RPMI7951 (cell line): ENCODE results near the gene DOCK4. TPM values are rescaled to one million over a fixed set of nuclear protein-coding genes. Genes with fewer than 3 reads are reported as not detected.
A peak's percentile ranks its signal among the peaks of the same experiment; 100 is the strongest.

ENCODE experiments used
- DNase-seq: peaks from one replicate; pipeline ENCODE4 v3.0.0-alpha.2; 2012; ENCODE audit warnings: low read depth
- total RNA-seq: library from RNA; depleted of rRNA; stranded (reverse); fragments of >200 nt; shearing (Covaris generic); gene quantifications from 2 replicates; pipeline ENCODE4 v1.2.3, GENCODE V29; 2014

The DOCK4 gene
- total RNA-seq, 1 experiment from 2014 or later, result 10.8 TPM

DNA sequence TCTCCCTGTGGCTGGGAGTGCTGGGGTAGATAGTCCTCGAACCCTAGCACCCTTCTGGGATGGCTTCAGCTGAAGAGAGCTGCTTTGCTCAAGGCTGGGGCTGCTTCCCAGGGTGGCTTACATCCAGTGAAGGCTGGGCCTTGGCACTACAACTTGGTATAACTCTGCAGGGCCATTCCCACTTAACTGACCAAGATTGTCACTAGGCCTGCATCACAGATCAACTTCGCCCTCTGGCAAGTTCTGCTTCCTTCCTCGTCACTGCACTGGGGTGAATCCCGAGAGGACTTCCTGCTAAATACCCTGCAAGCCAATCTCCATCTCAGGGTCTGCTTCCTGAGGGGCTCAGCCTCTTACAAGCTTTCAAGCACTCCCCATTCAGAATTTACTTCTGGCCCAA lies 195.2 kb downstream of the DOCK4 start:
- DNase-seq, result peak; percentile 24

DNA sequence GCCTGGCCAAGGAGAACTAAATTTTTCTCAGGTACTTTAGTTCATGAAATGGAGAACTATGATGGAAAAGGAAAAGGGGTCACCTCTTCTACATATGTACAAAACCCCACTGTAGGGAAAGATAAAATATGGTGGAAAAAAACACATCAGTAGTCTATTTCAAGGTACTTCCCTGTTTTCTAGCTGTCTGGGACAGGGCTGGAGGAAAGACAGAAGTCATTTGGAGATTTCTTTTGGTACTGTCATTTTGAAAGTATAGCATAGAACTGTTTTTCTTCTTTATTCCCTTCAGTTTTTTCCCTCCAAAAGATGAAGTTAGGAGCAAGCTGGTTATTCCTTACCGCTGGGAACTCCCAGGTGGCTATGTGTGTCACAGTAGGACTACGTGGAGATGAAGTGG lies 196.1 kb downstream of the DOCK4 start:
- no peak for DNase-seq

DNA sequence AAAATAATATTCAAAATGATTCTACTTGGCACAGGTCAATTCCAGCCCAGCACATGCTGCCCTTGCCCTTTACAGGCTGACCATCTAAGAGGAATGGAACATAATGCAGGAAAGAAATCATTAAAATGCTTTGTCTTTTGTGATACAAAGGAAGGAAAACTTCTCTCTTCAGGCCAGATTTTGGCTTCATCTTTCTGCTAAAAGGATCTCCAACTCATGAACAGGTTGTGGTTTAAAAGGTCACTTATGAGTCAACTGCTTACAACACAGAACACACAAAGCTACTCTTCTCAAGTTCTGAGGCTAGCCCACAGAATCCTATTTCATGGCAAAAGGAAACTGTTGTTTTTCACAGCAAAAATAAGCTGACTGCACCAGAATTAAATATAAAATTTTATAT lies 197.1 kb downstream of the DOCK4 start:
- peak; percentile 75 for DNase-seq

DNA sequence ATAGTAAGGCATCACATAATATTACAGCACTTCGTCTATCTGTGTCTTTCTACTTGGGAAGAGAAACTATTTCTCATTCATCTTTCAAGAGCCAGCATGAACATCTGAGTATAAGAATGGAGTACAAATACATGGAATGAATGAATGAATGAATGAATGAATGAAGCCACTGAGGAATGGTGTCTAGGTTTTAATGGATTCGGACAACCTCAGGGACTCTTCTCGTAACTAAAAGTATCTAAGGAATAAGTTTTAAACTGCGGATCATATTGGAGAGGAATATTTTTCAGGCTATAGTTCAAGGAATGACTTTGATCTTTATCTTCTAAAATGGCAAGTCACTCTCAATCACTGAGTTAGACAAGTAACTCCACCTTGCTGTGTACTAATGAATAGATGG lies 199.0 kb downstream of the DOCK4 start:
- no peak for DNase-seq

DNA sequence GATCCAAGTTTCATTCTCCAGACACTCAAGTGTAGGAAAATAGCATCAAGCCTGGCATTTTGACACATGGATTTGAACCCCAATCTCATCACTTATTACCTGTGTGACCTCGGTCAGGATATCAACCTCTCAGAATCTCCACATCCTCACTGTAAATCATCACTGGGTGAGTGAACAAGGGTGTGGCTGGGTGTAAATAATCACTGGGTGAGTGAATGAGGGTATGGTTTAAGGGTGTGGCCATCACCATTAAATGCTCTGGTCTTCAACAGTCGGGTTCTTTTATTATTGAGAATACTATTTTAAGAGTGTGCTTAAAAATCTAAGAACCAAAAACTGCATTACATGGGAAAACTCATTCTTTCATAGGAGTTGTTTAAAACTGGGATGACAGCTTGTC lies 200.1 kb downstream of the DOCK4 start:
- DNase-seq, result no peak

DNA sequence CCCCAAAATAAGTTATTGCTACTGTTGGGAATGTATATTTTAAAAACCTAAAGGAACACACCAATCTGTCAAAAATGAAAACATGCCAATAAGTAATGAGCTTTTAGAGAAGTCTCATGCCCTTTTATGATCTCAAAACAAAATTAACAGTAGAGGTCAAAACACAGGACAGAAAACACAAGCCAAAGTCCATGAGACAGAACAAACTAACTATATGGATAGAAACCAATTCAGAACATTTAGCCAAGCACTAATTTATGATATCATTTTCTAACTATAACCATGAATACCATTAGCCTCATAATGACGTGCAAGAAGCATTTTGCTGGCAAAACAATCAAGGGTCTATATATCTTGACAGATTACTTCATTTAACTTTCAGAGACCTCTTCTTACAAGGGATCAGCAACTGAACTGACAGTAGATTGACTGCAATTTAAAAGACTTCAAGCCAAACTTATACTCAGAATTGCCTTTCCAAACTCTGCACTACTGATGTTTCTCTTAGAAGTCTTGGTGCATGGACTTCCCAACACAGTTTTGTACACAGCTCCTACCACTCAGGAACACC lies 200.9 kb downstream of the DOCK4 start:
- no peak for DNase-seq

DNA sequence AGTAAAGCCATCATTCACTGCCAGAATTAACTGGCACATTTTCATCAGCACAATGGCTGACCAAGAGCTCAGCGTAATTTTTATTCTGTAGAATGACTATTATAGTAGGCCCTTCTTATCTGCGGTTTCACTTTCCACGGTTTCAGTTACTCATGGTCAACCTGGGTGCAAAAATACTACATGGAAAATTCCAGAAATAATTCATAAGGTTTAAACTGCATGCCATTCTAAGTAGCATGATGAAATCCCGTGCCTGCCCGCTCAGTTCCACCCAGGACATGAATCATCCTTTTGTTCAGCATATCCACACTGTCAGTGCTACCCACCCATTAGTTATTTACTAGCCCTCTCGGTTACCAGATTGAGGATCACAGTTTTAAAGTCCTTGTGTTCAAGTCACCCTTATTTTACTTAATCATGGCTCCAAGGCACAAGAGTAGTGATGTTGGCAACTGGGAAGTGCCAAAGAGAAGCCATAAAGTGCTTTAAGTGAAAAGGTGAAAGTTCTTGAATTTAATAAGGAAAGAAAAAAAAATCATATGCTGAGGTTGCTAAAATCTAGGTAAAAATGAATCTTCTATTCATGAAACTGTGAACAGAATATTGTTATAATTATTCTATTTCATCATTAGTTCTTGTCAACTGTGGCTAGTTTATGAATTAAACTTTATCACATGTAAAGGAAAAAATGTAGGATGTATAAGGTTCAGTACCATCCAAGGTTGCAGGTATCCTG lies 204.9 kb downstream of the DOCK4 start:
- peak; percentile 91 for DNase-seq

DNA sequence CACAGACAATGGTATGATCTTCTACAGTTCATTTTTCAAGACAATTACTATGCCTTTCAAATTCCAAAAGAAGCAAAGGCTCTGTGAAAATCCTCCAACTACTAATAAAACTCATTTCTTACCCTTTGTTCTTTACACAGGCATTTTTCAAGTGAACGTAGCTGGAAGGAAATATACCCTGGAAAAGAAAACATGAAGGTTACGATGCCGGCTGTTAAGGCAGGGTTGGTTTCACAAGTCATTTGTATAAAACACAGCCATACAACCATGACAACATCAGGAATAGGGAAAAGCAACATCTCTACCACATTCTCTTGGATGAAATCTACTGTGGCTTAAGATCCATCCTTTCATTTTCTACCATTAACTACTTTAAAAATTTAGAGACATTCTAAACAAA lies 207.9 kb downstream of the DOCK4 start:
- no peak for DNase-seq

DNA sequence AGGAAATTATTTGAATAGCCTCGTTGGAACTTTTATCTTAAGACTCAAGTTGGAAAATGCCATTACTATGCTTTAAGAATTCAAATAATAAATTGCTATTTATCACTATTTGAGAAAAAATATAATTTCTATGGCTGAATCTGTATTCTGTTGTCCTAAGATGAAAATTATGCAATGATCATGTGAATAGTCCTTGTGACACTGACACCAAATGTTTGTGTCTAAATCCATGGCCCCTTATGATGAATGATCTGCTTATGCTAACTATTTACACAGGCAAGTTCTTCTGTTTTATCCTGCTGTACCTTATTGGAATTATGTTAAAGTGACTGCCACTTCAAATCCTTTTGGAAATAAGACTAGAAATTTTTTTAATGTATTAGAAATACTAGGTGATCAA lies 208.7 kb downstream of the DOCK4 start:
- no peak for DNase-seq

DNA sequence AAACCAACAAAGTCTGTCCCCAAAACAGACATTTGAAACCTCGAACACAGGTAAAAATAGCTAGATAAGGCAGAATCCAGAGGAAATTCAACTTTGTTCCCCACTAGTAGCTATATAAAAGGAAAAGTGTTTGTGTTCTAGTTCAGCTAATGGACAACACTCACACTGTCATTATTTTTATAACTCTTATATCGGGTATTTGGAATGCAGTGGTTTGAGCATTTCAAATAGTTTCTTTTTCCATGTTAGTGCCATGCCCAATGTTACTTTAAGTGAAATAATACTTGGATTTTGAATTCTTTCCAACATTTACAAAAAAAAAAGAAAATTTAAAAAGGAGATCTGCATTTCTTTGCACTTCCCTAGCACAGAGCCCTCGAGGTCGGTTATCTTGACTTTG lies 213.6 kb downstream of the DOCK4 start:
- no peak for DNase-seq

DNA sequence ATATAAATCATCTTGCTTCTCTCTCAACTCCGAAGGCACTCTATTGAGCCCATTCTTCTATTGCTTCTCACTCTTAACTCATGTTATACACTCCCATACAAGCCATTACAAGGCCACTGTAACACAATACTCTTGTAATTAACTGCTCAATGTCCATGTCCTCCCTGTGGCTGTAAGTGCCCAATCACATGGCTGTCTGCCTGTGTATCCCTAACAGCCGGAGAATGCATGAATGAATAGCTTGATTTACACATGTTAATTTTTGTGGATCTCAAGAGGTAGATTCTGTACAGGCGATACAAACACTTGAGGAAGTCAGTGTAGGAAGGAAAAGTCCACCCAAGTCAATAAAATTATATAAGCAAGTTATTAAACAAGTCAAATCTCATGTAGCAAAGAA lies 215.6 kb downstream of the DOCK4 start:
- no peak for DNase-seq

DNA sequence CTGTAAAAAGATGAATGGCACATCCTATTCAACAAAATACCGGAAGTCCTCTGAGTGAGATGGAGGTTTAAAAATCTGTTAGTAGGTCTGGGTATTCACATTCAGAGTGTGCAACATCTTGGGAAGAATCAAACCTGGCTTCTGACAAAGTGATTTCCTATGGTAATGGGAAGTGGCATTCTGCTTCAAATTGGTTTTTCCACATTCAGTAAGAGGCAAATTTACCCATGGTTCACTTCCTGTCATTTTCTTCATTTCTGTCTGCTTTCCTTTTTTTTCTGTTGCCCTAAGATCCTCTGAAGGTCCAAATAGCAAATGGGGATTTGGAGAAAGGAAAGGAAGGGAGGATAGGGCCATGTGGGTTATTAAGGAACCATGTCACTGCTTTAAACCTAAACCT lies 218.3 kb downstream of the DOCK4 start:
- DNase-seq, result no peak

DNA sequence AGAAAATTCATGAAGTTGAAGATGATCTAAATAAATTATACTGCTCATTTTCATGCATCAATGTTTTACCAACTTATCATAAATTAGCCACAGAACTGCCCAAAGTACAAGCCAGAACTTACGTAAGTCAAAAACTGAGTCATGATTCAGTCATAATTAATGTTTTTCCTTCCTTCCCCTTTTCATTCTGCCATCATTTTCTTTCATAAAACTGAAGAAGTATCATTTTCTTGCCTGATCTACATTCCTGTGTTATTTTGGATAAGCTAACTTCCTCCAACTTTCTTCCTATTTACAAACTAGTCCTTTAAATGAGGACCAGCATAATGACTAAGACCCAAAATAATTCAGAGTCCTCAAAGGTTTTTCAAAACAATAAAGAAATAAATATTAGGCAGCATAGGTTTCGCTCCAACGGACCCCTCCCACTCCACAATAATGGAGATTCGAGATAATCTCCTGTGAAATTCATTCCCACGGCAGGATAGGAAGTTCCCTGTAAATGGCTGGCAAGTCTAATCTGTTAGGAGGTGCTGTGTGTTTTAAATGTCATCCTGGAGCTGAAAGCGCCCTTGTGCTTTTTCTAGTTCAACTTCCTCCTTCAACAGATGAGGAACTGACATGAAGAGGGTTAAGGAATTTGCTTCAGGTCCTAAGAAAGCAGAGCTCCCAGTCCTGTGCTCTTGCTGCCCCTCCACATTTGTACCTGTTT lies 218.9 kb downstream of the DOCK4 start:
- DNase-seq, result peak; percentile 29

DNA sequence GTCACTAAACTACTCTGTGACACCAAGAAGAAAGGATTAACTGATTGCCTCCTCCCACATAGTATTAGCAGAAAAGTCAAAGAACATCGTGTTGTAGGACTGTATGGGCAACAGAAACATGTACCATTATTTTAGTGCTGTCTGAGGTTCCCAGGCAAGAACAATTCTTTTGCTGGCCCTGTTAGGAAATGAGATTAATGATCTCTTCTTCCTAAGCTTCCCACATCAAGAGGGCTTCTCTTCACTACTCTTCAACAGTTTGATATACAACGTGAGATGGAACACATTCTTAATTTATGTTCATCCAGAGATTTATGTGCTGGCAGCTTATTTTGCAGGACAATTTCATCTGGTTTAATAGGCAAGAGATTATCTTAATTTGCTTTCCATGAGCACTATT lies 219.6 kb downstream of the DOCK4 start:
- no peak for DNase-seq

DNA sequence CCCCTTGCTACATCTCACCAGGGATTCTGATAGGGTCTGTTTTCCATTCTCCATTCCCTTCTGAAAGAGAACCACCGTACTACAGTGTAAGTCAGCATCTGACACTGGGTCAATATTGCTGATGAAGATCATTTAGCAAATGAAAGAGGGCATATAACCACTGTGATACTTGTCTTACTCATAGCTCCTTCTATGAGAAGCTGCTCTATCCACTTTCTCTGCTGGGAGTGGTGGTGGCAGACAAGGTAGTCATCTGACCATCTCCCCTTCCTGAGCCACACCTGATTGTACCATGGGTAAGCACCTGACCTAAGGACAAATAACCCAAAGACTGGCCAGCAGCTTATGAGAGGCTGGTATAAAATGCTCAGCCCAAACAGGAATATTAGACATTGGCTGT lies 220.4 kb downstream of the DOCK4 start:
- DNase-seq, result no peak

DNA sequence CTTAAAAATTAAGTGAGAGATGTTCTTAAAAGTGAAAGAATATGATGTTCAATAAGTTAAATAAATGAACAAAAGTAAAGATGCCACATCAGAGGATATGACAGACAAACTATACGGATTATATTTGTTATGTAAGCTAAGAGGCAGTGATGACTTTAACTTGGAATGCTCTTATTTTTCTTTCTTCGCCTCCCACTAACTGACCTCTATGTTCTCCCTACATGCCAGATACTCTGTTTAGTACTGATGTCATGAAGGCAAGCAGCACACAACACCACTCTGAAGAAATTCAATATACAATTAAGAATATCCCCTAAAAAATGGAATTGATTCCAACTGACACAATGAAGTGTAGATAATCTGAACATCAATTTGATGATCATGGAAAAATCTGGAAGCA lies 223.4 kb downstream of the DOCK4 start:
- DNase-seq, result no peak

DNA sequence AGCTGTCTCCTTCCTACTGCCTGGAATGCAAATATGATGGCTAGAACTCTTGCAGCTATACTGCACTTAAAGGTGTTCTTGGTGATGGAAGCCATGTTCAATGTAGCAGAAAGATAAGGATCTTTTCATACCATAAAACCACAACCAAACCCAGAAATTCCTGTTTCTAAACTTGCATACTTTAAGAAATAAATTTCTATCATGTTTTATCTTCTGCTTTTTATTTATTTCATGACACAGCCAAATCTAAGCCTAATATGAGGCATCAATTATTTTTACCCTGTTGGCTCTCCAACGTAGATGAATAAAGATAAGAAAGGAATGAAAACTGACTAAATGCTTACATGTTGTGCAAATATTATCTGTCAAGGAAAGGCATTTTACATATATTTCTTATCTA lies 224.1 kb downstream of the DOCK4 start:
- peak; percentile 23 for DNase-seq

DNA sequence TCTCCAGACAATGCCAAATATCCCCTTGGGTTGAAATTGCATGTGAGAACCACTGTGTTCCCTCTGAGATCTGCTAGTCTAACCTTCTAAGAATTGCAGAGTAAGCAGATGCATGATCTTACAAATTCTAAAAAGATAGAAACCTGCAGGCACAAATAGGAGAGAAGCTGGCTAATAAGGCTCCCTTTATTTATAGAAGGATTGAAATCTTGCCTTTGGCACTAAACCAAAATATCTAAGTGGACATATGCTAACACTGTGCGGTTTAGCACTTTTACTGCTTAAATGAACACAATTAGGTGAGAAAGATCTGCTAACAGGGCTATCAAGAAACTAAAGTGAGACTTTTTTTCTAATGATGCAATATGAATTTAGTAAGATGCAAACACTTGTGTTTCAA lies 225.5 kb downstream of the DOCK4 start:
- no peak for DNase-seq

DNA sequence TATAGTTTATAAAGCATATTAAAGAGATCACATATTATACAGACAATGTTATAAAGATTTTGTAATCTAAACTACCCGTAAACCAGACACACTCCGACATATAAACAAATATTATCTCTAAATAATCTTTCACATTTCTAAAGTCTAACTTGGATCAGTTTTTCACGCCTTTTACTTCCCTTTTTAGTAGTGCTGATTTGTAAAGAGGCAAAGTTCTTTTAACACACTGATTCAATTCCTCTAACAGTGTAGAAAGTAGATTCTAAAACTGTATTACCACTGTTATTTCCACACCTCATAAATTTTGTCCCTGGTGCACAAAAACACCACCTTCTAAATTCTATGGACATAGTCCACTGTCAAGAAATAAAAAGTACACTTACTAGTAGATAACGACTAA lies 230.9 kb downstream of the DOCK4 start:
- no peak for DNase-seq

DNA sequence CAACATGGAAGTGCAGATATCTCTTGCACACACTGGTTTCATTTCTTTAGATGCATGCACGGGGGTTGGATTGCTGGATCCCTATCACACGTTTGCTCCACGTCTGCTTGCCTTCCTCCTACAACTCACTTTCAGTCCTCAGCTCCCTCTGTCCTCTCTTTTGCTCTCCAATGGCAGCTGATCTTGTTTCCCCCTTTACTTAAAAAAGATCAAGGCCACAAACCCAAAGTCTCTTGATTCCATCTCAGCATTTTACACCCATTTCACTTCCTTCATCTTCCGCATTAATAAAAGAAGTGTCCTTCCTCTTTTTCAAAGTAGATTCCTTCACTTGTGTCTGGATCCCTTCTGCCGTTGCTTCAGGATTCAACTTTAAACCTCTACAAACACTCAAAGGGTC lies 245.2 kb downstream of the DOCK4 start:
- DNase-seq, result no peak

DNA sequence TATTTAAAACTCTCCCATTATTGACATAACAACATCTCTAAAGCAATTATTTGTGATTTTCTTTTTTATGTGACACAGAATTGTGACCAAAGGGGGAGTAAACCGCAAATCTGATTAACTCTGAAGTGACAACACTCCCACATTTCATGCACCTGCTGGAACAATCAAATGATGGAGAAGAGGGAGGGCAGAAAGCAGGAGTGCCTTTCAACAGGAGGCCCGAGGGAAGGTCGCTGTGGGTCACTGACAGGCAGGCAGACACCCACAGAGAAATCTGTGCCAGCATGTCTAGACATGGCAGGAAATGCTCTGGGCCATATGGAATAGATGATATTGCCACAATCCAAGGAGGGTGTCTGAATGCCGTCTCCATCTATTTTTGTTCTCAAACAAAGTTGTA lies 247.3 kb downstream of the DOCK4 start:
- peak; percentile 47 for DNase-seq

DNA sequence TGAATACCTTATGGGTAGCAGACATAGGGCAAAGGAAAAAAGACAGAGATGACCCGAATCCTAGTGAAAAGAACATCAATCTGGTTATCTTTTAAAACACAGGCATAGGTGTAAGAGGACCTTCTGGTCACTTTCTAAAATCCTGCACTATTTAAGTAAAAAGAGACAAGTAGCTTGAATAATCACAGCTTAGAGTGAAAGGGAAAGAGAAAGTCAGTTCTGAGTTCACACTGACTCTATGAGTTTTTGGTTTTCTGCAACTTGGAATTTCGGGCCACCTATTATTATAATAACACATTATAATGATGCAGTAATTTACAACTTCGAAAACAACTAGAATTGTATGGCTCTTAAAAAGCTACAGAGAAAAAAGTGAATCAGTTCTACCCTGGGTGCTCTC lies 247.8 kb downstream of the DOCK4 start:
- DNase-seq, result no peak

DNA sequence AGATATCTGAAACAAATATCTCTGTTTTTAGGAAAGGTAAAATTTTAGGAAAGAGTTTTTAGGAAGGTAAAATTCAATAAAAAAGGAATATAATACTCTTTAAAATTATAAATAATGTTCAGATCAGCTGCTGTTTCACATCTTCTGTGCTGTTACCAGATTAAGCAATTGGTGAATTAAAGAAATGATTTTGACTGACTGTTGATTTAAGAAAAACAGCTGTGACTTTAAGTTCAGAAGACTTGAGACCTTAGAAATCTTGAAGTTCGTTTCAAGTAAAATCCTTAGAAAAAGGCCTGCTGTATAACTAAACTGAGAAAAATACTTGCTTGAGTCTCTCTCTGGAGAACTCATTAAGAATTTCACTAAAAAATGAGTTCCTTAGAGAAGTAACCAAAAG lies 250.6 kb downstream of the DOCK4 start:
- DNase-seq, result no peak
